A549 (cell line): Measurements from ENCODE around the gene DVL2. TPM values are rescaled to one million over a fixed set of nuclear protein-coding genes. Genes with fewer than 3 reads are reported as not detected.

ENCODE experiments used
- ATAC-seq, 2 experiments: fragments of 200-7000 bp in 1 of 2; fragments of >200 bp in 1 of 2; cut with Nextera tagmentation in 1 of 2; cut with Tn5 transposase in 1 of 2; 3 replicates each; pipeline versions ENCODE4 v1.8.0 to v1.9.1; 2018 to 2020; ENCODE audit warnings: mild to moderate bottlenecking in 1 of 2, moderate library complexity in 1 of 2
- CTCF ChIA-PET: fragments of 300-600 bp; sonication (Branson Sonifier 250); formaldehyde crosslinking; extraction: SDS; loops from one replicate; lab custom pipeline; 2021; ENCODE audit warnings: antibody characterized with exemption, inconsistent platforms; lab: Yijun Ruan, JAX
- POLR2A ChIA-PET: fragments of 350-600 bp; formaldehyde crosslinking; extraction: SDS; loops from one replicate; lab custom pipeline; 2021; ENCODE audit warnings: antibody characterized with exemption, inconsistent platforms; lab: Yijun Ruan, JAX
- DNase-seq, 2 experiments: peaks; one replicate each; pipeline versions ENCODE4 v3.0.0 to v3.0.0-alpha.2; 2011 to 2016; ENCODE audit warnings: low read depth in 1 of 2, low spot score in 1 of 2
- FAIRE-seq: peaks from 2 replicates; lab custom pipeline; 2011; peaks lifted over from hg19 to GRCh38; lab: Jason Lieb, UNC
- H3K27ac ChIP-seq, 2 experiments: fragments of >200 bp; sonication (Bioruptor Twin); formaldehyde crosslinking; 3 replicates each; pipeline ENCODE4 v1.5.1; 2016 to 2017
- H3K4me1 ChIP-seq: fragments of >200 bp; sonication (Bioruptor Twin); formaldehyde crosslinking; 3 replicates; pipeline ENCODE4 v1.6.1; 2016
- H3K4me2 ChIP-seq: fragments of >200 bp; sonication (Bioruptor Twin); formaldehyde crosslinking; 3 replicates; pipeline ENCODE4 v1.6.1; 2016
- H3K4me3 ChIP-seq: fragments of >200 bp; sonication (Bioruptor Twin); formaldehyde crosslinking; 3 replicates; pipeline ENCODE4 v1.5.1; 2016
- H3K9me3 ChIP-seq: fragments of >200 bp; sonication (Bioruptor Twin); formaldehyde crosslinking; 3 replicates; pipeline ENCODE4 v1.6.1; 2016
- BCL3 ChIP-seq: fragments of >200 bp; sonication (Bioruptor Twin); formaldehyde crosslinking; IDR thresholded peaks from 3 replicates; pipeline ENCODE4 v1.6.1; 2016
- BHLHE40 ChIP-seq: IDR thresholded peaks from 2 replicates; pipeline ENCODE4 v1.6.1; 2012; ENCODE audit warnings: low read depth, low read length, inconsistent platforms
- CHD2 ChIP-seq: fragments of 150-350 bp; IDR thresholded peaks from 2 replicates; pipeline ENCODE4 v1.6.1; 2014; ENCODE audit warnings: low read length; ENCODE audit not compliant: partially characterized antibody
- CHD4 ChIP-seq: fragments of 200-600 bp; sonication (generic); IDR thresholded peaks from 2 replicates; pipeline ENCODE4 v1.6.1; 2016; ENCODE audit warnings: antibody characterized with exemption, mild to moderate bottlenecking, borderline replicate concordance
- ELK1 ChIP-seq: fragments of 150-350 bp; IDR thresholded peaks from 2 replicates; pipeline ENCODE4 v1.6.1; 2014; ENCODE audit warnings: low read depth, mild to moderate bottlenecking, low read length
- FOSL2 ChIP-seq, 2 experiments: fragments of 450-650 bp in 1 of 2; fragments of >200 bp in 1 of 2; sonication (Bioruptor Twin) in 1 of 2; formaldehyde crosslinking; IDR thresholded peaks; 2 replicates each; pipeline versions ENCODE4 v1.5.0 to v1.6.1; 2016 to 2020; ENCODE audit warnings: mild to moderate bottlenecking in 1 of 2, moderate library complexity in 1 of 2
- FOXS1 ChIP-seq: fragments of 250-450 bp; sonication (Bioruptor Pico); IDR thresholded peaks from 2 replicates; pipeline ENCODE4 v1.5.0; 2020; ENCODE audit warnings: mild to moderate bottlenecking, moderate library complexity
- HMGXB4 ChIP-seq: fragments of 250-450 bp; sonication (Bioruptor Pico); IDR thresholded peaks from 2 replicates; pipeline ENCODE4 v1.5.0; 2021; ENCODE audit warnings: mild to moderate bottlenecking, moderate library complexity, borderline replicate concordance
- JUN ChIP-seq, 2 experiments: fragments of >200 bp; sonication (Bioruptor Twin); formaldehyde crosslinking; IDR thresholded peaks; 2 replicates in 1 of 2; 3 replicates in 1 of 2; pipeline ENCODE4 v1.6.1; 2016 to 2017
- KDM1A ChIP-seq: fragments of 200-600 bp; sonication (generic); IDR thresholded peaks from 2 replicates; pipeline ENCODE4 v1.6.1; 2016; ENCODE audit warnings: low read depth, mild to moderate bottlenecking
- MAFK ChIP-seq: fragments of 450-650 bp; IDR thresholded peaks from 2 replicates; pipeline ENCODE4 v1.6.1; 2014; ENCODE audit not compliant: partially characterized antibody
- NR3C1 ChIP-seq: fragments of >200 bp; sonication (Bioruptor Twin); formaldehyde crosslinking; IDR thresholded peaks from 3 replicates; pipeline ENCODE4 v1.6.1; 2017
- PBX3 ChIP-seq: IDR thresholded peaks from 2 replicates; pipeline ENCODE4 v1.6.1; 2012
- POLR2A ChIP-seq: IDR thresholded peaks from 2 replicates; pipeline ENCODE4 v1.6.1; 2012; ENCODE audit warnings: mild to moderate bottlenecking, low read length
- RARB ChIP-seq: fragments of 250-450 bp; sonication (Bioruptor Pico); IDR thresholded peaks from 2 replicates; pipeline ENCODE4 v1.8.0; 2021; ENCODE audit warnings: mild to moderate bottlenecking, moderate library complexity
- RCOR1 ChIP-seq: fragments of 150-350 bp; IDR thresholded peaks from 2 replicates; pipeline ENCODE4 v1.6.1; 2014; ENCODE audit warnings: antibody characterized with exemption, low read length, low read depth
- RFX5 ChIP-seq: fragments of 450-650 bp; IDR thresholded peaks from 2 replicates; pipeline ENCODE4 v1.7.1; 2014; ENCODE audit warnings: antibody characterized with exemption, mild to moderate bottlenecking, moderate library complexity
- SMC3 ChIP-seq: fragments of >200 bp; sonication (Bioruptor Twin); formaldehyde crosslinking; IDR thresholded peaks from 3 replicates; pipeline ENCODE4 v1.6.1; 2018; ENCODE audit warnings: inconsistent platforms
- TFCP2L1 ChIP-seq: fragments of 250-450 bp; sonication (Bioruptor Pico); IDR thresholded peaks from 2 replicates; pipeline ENCODE4 v1.5.0; 2021; ENCODE audit warnings: mild to moderate bottlenecking
- USF2 ChIP-seq: fragments of 450-650 bp; IDR thresholded peaks from 2 replicates; pipeline ENCODE4 v1.6.1; 2014; ENCODE audit warnings: antibody characterized with exemption
- ZNF302 ChIP-seq: fragments of 250-450 bp; sonication (Bioruptor Pico); IDR thresholded peaks from 2 replicates; pipeline ENCODE4 v1.9.0; 2021; ENCODE audit warnings: inconsistent platforms, mild to moderate bottlenecking, moderate library complexity
- WGBS: methylation state at CpG from one replicate; pipeline ENCODE4 v1.1.6; 2017; ENCODE audit errors: missing lambda C conversion rate; 5-methylcytosine and 5-hydroxymethylcytosine counted together
- polyA plus RNA-seq, 4 experiments: library from polyadenylated mRNA; depleted of rRNA in 3 of 4; stranded (reverse); fragments of >200 nt; fragmentation: RNase III in 1 of 4; extraction: RNeasy Plus Mini Kit Qiagen cat#74134 plus additional on column Dnase treatment in 1 of 4; gene quantifications; 2 replicates in 3 of 4; 3 replicates in 1 of 4; pipeline ENCODE4 v1.2.3, GENCODE V29; 2011 to 2017

Gene DVL2
- polyA plus RNA-seq, 2 of the 4 experiments (the other 2 are of a cell fraction) = 5.7 to 40.4 TPM

- FAIRE-seq = no peak
- Histone ChIP-seq H3K27ac (no peak overlapping the region), H3K4me2 (no peak overlapping the region), H3K9me3 (no peaks in the 10 kb centered on the region), H3K4me3 (no peak overlapping the region), H3K4me1 (peaks cover 26% of the 10 kb centered on the region)
- POLR2A ChIA-PET = interaction anchor here (0.8 to 1.8 kb wide), 4 partner anchors 8 to 73 kb away, joined by 3 read pairs; partner anchors contain the start of genes DVL2 and PHF23
- TF ChIP-seq TFCP2L1 (CRISPR knock-in tag) (no peak), FOXS1 (no peak), ELK1 (no peak), RCOR1 (no peak)
- CTCF ChIA-PET = interaction anchor here (0.6 to 10.0 kb wide), 7 partner anchors 9 to 178 kb away, joined by 3 to 169 read pairs (median 8); partner anchors contain the start of genes DVL2, GABARAP and PHF23
- WGBS = 93% methylated on average over 4 of the region's 4 CpGs
- no peak for DNase-seq
- no peak for ATAC-seq
Measured at GRCh38 chr17:7223375-7223774, 10.9 kb downstream of the DVL2 start.

- TF ChIP-seq RFX5 (no peak), SMC3 (no peak), BCL3 (peak; percentile 34; the same call in 1 of the 3 replicates), POLR2A (peak; percentile 11; the same call in 1 of the 2 replicates), HMGXB4 (no peak), USF2 (no peak), MAFK (no peak), NR3C1 (no peak), RARB (CRISPR knock-in tag) (no peak), ZNF302 (CRISPR knock-in tag) (no peak), FOSL2 (IDR thresholded peaks at IDR 0.05) (no peak), FOSL2 (CRISPR knock-in tag; IDR thresholded peaks at IDR 0.05) (no peak), KDM1A (no peak), CHD2 (no peak), CHD4 (no peak), JUN (IDR thresholded peaks at IDR 0.05) (0 out of 5 replicates have a peak, but pooled peaks of 1 of the 2 experiments have one; percentile 1), PBX3 (peak; percentile 47; the same call in 1 of the 2 replicates), BHLHE40 (no peak)
- Histone ChIP-seq H3K4me1 (peaks cover 26% of the 10 kb centered on the region), H3K9me3 (no peaks in the 10 kb centered on the region), H3K4me3 (no peak overlapping the region), H3K4me2 (no peak overlapping the region), H3K27ac (no peak overlapping the region)
- no peak for ATAC-seq
- no peak for FAIRE-seq
- ChIA-PET CTCF (interaction anchor here (0.6 to 10.0 kb wide), 5 partner anchors 8 to 177 kb away, joined by 3 to 169 read pairs (median 15); partner anchors contain the start of genes DVL2, GABARAP and PHF23), POLR2A (interaction anchor here (0.8 to 1.8 kb wide), 3 partner anchors 8 to 17 kb away, joined by 3 read pairs; partner anchors contain the start of genes DVL2 and PHF23)
- DNase-seq = no peak
- WGBS = 87% methylated on average over 7 of the region's 7 CpGs
Measured at GRCh38 chr17:7222972-7223292, 11.4 kb downstream of the DVL2 start.
